Right lobe of liver (tissue), 6 donors: ENCODE results near the gene PPP1R36. TPM values are rescaled to one million over a fixed set of nuclear protein-coding genes. Genes with fewer than 3 reads are reported as not detected.
A peak's percentile ranks its signal among the peaks of the same experiment; 100 is the strongest.

Experiments used
- ATAC-seq, 4 donors: fragments of 200-7000 bp; cut with Tn5 transposase; one replicate each; pipeline ENCODE4 v1.9.1; 2020; ENCODE audit warnings: mild to moderate bottlenecking in 4 of 4, moderate library complexity in 4 of 4
- DNase-seq, 3 donors: peaks; one replicate each; pipeline ENCODE4 v3.0.0-alpha.2; 2020
- H3K27ac ChIP-seq, 3 donors: fragments of 200-600 bp; one replicate each; pipeline ENCODE4 v1.8.0; 2022
- H3K27me3 ChIP-seq, 2 donors: fragments of 200-600 bp; one replicate each; pipeline ENCODE4 v1.8.0; 2022
- H3K36me3 ChIP-seq, 4 donors: fragments of 200-600 bp; sonication (generic) in 1 of 4; one replicate each; pipeline versions ENCODE4 v1.5.1 to v1.8.0; 2017 to 2022; ENCODE audit warnings: control low read depth in 1 of 4
- H3K4me1 ChIP-seq, 4 donors: fragments of 200-600 bp; sonication (generic) in 1 of 4; one replicate each; pipeline versions ENCODE4 v1.5.1 to v1.8.0; 2017 to 2022; ENCODE audit warnings: control low read depth in 1 of 4
- H3K4me3 ChIP-seq, 3 donors: fragments of 200-600 bp; one replicate each; pipeline ENCODE4 v1.8.0; 2022
- H3K9me3 ChIP-seq, 4 donors: fragments of 200-600 bp; sonication (generic) in 1 of 4; one replicate each; pipeline versions ENCODE4 v1.5.1 to v1.8.0; 2017 to 2022; ENCODE audit warnings: control low read depth in 1 of 4
- POLR2A ChIP-seq: fragments of 450-650 bp; IDR thresholded peaks from one replicate; pipeline ENCODE4 v1.6.1; 2017; ENCODE audit warnings: antibody characterized with exemption, mild to moderate bottlenecking
- WGBS: methylation state at CpG from one replicate; pipeline ENCODE4 v1.1.6; 2018; ENCODE audit warnings: low coverage, low lambda C conversion rate; ENCODE audit not compliant: insufficient coverage; ENCODE audit errors: missing lambda C conversion rate; 5-methylcytosine and 5-hydroxymethylcytosine counted together
- intact Hi-C, 2 donors: fragments of 100-400 bp; cut with DNase I; formaldehyde crosslinking; loops; one replicate each; pipeline versions ENCODE4 v1.11.2 to v1.14.1; 2022
- small RNA-seq, 2 experiments: library from RNA; depleted of rRNA; stranded (forward); fragments of <200 nt; gene quantifications; one replicate each; pipeline ENCODE3, GENCODE V24; 2016
- total RNA-seq, 6 experiments: library from RNA; depleted of rRNA in 2 of 6; stranded (reverse); fragments of >200 nt in 2 of 6; fragmentation: NEBNext Ultra II Directional in 3 of 6; extraction: Animal tissue kit (Norgen Biotek cat#: 25700) in 3 of 6; gene quantifications; one replicate each; pipeline versions ENCODE4 v1.1.0 to v1.2.4, GENCODE V29; 2016 to 2023
- TF ChIP-seq, protein P1 (sequence below), 4 donors: fragments of 200-600 bp in 3 of 4; fragments of 450-650 bp in 1 of 4; IDR thresholded peaks; one replicate each; pipeline versions ENCODE4 v1.5.1 to v1.8.0; 2016 to 2022; ENCODE audit warnings: antibody characterized with exemption in 4 of 4, mild to moderate bottlenecking in 2 of 4
- donor health status: DM: no; HTN: yes; CAD: no.
- donor health status: DM: no; HTN: no; CAD: no.
- donor health status: DM: no; HTN: no; CAD: no.
- donor health status: DM: no; HTN: yes; CAD: no.
- donor health status: DM: no; HTN: yes; CAD: no.

The PPP1R36 gene
- total RNA-seq, 6 experiments from 2014 or later, result 0.16 to 0.40 TPM; not detected in 4

DNA sequence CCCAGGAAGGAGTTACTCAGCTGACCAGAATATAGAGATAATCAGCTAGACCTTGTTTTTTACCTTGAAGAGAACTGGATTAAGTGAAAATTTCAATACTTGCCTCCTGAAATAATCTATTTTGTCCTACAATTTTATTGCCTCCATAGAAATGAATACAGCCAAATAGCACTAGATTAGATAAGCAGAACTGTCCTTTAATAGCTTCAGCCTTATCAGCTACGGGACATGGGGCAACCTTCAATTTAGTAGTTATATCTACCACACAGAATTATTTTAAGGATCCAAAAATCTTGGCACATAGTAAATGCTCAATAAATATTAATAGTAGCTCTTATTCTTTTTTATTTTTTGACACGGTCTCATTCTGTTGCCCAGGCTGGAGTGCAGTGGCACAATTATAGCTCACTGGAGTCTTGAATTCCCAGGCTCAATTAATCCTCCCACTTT is 87.2 kb downstream of the PPP1R36 start:
- intact Hi-C loops, result no loop called here
- DNase-seq (no peak), ATAC-seq (peak; percentile 24 to 48 (median 34))
- Histone ChIP-seq H3K27ac (peak overlapping the region; percentile 25 to 80 (median 80)), H3K27me3 (no peaks in the 10 kb centered on the region), H3K4me1 (peaks cover 0 to 37% (median 17%) of the 10 kb centered on the region in 4 donors), H3K9me3 (no peaks in the 10 kb centered on the region), H3K36me3 (no peaks in the 10 kb centered on the region), H3K4me3 (no peak overlapping the region)
- TF ChIP-seq, protein P1, sequence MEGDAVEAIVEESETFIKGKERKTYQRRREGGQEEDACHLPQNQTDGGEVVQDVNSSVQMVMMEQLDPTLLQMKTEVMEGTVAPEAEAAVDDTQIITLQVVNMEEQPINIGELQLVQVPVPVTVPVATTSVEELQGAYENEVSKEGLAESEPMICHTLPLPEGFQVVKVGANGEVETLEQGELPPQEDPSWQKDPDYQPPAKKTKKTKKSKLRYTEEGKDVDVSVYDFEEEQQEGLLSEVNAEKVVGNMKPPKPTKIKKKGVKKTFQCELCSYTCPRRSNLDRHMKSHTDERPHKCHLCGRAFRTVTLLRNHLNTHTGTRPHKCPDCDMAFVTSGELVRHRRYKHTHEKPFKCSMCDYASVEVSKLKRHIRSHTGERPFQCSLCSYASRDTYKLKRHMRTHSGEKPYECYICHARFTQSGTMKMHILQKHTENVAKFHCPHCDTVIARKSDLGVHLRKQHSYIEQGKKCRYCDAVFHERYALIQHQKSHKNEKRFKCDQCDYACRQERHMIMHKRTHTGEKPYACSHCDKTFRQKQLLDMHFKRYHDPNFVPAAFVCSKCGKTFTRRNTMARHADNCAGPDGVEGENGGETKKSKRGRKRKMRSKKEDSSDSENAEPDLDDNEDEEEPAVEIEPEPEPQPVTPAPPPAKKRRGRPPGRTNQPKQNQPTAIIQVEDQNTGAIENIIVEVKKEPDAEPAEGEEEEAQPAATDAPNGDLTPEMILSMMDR (IDR thresholded peaks at IDR 0.05), result peak in 1 of 4 donors; percentile 1
- TF ChIP-seq POLR2A, result no peak
- 39% methylated on average over 2 of the region's 2 CpGs for WGBS

DNA sequence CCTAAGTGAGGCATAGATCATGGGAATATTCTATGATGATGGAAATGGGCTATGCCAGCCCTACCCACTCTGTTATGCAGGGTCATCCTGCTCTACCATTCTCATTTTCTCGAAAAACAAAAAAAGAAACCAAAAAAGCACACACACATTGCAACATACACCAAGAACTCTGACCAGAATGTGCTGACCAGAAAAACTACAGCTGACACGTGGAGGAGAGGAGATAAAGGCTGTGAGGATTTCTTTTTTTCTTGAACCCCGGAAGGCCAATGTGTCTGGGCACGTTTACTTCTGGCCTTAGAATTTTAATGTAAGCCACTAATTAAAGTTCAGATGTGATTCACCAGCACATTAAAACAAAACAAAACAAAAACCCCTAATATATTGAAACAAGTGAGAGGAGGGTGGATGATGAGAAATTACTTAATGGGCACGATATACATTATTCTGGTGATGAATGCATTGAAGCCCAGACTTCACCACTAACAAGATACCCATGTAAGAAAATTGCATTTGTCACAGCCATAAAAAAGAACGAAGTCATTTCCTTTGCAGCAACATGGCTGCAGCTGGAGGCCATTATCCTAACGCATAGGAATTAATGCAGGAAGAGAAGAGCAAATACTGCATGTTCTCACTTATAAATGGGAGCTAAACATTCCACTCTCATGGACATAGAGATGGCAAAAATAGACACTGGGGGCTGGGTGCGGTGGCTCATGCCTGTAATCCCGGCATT is 88.1 kb downstream of the PPP1R36 start:
- WGBS, result 54% methylated on average over 9 of the region's 9 CpGs
- peak overlapping the region; percentile 25 to 80 (median 80) for H3K27ac ChIP-seq

DNA sequence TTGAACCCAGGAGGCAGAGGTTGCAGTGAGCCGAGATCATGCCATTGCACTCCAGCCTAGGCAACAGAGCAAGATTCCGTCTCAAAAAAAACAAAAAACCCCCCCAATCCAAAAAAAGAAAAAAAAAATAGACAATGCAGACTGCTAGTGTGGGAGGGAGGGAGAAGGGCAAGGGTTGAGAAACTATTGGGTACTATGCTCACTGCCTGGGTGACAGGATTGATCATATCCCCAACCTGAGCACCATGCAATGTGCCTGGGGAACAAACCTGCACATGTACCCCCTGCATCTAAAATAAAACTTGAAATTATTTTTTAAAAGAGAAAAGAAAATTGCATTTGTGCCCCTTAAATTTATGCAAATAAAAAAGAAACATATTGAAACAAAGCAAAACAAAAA is 88.9 kb downstream of the PPP1R36 start:
- Histone ChIP-seq H3K27me3 (no peaks in the 10 kb centered on the region), H3K4me3 (no peak overlapping the region), H3K9me3 (no peaks in the 10 kb centered on the region), H3K27ac (peak overlapping the region in 2 of 3 donors; percentile 80), H3K36me3 (no peaks in the 10 kb centered on the region), H3K4me1 (peaks cover 0 to 37% (median 17%) of the 10 kb centered on the region in 4 donors)
- ATAC-seq (peak; percentile 57 to 76 (median 69)), DNase-seq (no peak)
- no peak for TF ChIP-seq POLR2A
- TF ChIP-seq, protein P1 (IDR thresholded peaks at IDR 0.05), result no peak
- intact Hi-C loops, result no loop called here
- 17% methylated on average over 1 of the region's 2 CpGs for WGBS

More for the DNA sequence above, 88.1 kb downstream of the PPP1R36 start:
- DNase-seq (no peak), ATAC-seq (peak; percentile 39 to 66 (median 46))
- TF ChIP-seq, protein P1 (IDR thresholded peaks at IDR 0.05), result no peak
- no peak for TF ChIP-seq POLR2A
- Histone ChIP-seq H3K27me3 (no peaks in the 10 kb centered on the region), H3K4me3 (no peak overlapping the region), H3K4me1 (peaks cover 0 to 37% (median 17%) of the 10 kb centered on the region in 4 donors), H3K36me3 (no peaks in the 10 kb centered on the region), H3K9me3 (no peaks in the 10 kb centered on the region)
- intact Hi-C loops, result no loop called here

Small RNA genes within 50 kb of the gene (small RNA-seq; reads per million reads assigned to genes)
- 0 reads per million in 2 experiments for gene AL049869.4

Other genes starting within 250 kb of the PPP1R36 start
- gene MTHFD1, start 161.6 kb upstream of the PPP1R36 start, total RNA-seq, result 100 to 1,000 TPM; 158 to 265 (median 200) TPM
- gene AKAP5, start 84.5 kb upstream of the PPP1R36 start, total RNA-seq, result 1 to 10 TPM in 1 of 6 experiments, under 1 TPM in 5; 0.12 to 1.0 (median 0.30) TPM
- 1 to 10 TPM; 5.5 to 6.2 (median 5.7) TPM for gene ZBTB25, start 46.1 kb upstream of the PPP1R36 start, total RNA-seq
- gene ZBTB1, start 45.2 kb upstream of the PPP1R36 start, total RNA-seq, result 10 to 100 TPM; 10.6 to 16.8 (median 14.9) TPM
- gene HSPA2, start 9.2 kb upstream of the PPP1R36 start, total RNA-seq, result 1 to 10 TPM; 1.2 to 9.7 (median 5.0) TPM
- 10 to 100 TPM; 25.4 to 49.1 (median 28.0) TPM for gene PLEKHG3, start 154.5 kb downstream of the PPP1R36 start, total RNA-seq